Measurements from ENCODE around the gene GPR25.

GPR25 gene

DNA sequence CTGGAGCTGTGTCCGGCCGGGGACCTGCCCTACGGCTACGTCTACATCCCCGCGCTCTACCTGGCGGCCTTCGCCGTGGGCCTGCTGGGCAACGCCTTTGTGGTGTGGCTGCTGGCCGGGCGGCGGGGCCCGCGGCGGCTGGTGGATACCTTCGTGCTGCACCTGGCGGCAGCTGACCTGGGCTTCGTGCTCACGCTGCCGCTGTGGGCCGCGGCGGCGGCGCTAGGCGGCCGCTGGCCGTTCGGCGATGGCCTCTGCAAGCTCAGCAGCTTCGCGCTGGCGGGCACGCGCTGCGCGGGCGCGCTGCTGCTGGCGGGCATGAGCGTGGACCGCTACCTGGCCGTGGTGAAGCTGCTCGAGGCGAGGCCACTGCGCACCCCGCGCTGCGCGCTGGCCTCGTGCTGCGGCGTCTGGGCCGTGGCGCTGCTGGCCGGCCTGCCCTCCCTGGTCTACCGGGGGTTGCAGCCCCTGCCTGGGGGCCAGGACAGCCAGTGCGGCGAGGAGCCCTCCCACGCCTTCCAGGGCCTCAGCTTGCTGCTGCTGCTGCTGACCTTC lies 412 bp downstream of the GPR25 start:
- no peak for DNase-seq (ENCODE audit: low read depth)

DNA sequence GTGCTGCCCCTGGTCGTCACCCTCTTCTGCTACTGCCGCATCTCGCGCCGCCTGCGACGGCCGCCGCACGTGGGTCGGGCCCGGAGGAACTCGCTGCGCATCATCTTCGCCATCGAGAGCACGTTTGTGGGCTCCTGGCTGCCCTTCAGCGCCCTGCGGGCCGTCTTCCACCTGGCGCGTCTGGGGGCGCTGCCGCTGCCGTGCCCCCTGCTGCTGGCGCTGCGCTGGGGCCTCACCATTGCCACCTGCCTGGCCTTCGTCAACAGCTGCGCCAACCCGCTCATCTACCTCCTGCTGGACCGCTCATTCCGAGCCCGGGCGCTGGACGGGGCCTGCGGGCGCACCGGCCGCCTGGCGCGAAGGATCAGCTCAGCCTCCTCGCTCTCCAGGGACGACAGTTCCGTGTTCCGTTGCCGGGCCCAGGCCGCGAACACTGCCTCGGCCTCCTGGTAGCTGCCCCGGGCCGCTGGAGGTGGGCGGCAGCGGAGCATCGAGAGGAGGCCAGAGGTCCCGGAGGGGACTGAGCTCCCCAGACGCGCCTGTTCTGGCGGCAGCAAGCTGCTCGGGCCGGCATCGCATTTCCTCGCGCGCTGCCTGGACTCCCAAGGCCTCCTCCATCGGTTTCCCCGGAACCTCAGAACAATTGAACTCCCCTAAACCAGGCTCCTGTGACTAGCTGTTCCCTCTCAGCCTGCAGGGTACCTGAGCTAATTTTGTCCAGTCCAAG lies 1.1 kb downstream of the GPR25 start:
- no peak for DNase-seq (ENCODE audit: low read depth)

DNA sequence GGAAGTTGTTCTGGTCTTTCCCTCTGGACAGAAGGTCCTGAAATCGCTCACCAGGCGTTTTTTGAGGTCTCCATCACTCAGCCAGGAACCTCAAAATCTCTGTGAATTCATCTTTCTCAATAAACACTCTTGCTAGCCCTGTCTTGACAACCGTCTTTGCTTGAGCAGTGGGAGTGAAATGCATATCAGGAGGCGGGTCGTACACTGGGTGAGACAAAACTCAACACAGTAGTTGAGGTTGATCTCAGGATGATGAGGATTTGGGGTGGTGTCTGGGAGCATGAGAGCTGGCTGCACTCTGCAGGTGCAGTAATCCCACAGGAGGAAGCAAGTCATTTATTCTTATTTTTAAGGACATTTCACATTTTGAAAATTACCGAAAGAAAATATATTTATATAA lies 1.9 kb downstream of the GPR25 start:
- no peak for DNase-seq (ENCODE audit: low read depth)

DNA sequence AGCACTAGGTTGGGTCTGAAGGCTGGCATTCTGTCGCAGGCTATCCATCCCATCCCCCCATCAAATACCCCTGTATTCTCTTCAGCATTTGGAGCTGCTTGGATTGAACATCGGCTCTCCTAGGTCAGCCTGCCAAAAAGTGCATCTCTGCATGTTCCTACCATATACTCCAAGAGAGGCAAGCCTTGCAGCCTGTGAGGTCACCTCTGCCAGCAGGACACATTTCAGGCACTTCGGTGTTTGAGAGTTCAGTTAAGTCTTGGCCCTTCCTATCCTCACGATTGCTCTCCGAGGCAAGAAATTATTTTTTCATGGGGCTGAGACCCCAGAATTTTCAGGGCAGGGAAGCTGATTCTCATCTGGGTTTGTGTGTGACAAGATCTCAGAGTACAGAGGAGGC lies 2.6 kb downstream of the GPR25 start:
- no peak for DNase-seq (ENCODE audit: low read depth)

DNA sequence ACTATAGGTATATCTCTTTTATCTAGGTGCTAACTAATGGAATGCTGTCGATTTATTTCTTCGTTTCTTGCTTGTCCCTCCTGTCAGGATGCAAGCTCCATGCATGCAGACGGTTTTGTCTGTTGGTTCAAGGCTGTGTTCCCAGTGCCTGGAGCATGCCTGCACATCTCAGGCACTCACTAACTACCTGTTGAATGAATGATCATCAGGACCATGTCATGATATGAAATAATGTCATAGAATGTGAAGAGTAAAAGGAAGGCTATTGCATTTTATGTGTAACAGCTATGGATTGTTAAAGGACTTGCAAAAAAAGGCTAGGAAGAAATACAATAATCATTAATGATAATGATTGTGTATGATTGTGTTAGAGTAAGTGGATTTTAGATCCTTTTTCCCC lies 4.2 kb downstream of the GPR25 start:
- no peak for DNase-seq (ENCODE audit: low read depth)

DNA sequence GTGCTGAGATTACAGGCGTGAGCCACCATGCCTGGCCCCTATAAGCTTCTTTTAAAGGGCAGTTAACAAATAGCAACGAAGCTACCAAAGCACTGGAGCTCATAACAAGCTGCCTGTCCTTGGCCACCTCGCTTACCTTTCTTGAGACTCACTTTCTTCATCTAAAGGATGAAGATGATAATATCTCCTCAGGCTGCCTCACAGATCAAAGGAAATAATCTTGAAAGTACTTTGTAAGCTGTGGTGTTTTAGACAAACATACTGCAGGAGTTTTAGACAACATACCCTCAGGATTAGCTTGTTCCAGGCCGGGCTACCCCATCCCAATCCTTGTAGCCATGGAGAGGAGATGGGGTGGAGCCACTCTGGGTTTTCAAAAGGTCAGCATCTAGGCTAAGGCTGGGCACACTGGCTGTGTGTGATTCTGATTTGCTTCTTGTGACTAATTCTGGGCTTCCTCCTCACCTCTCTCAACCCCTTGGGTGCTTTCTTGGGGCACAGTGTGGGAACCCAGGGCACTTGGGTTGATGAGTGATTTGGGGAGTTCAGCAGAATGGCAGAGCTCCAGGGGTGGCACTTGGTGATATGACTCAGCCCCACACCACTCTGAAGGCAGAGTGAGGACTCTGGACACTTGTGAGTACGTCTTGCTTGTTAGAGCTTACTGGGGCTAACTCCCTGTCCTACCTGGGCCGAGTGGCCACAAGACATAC lies 5.2 kb downstream of the GPR25 start:
- DNase-seq (ENCODE audit: low read depth) = no peak

DNA sequence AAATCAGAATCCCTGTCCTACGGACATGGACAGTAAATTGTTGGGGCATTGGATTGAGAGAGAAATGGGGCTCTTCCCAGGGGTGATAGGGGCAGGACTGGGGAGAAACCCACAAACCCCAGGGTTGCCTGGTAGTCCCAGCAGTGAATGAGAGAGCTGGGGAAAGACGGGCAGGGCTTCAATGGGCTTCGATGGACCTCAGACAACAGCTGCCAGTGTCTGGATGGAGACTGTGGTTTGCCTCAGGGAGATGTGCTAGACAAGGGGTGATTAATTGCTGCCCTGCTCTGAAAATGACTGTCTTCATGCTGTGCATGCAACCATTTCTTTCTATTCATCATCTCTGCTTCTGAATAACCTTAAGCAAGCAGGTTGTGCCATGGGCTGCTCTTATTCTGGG lies 7.4 kb downstream of the GPR25 start:
- DNase-seq (ENCODE audit: low read depth) = no peak

DNA sequence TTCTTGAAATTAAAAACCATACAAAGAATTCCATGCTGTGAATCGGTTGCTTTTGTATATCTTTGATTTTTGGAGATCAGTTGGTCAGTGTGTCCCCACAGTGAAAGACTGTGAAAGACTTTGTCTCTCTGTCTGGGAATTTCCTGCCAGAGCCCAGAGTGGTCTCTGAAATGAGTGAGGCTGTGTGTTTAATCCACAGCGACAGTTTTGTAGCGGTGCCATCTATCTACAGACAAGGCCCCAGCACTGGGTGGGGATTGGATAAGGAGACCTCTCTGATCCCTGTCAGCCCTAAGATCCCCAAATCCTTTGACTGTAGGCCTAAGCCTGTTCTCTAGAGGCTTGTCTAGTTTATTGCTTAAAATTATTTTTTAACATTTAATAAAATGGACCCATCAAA lies 10.3 kb downstream of the GPR25 start:
- DNase-seq (ENCODE audit: low read depth) = no peak

DNA sequence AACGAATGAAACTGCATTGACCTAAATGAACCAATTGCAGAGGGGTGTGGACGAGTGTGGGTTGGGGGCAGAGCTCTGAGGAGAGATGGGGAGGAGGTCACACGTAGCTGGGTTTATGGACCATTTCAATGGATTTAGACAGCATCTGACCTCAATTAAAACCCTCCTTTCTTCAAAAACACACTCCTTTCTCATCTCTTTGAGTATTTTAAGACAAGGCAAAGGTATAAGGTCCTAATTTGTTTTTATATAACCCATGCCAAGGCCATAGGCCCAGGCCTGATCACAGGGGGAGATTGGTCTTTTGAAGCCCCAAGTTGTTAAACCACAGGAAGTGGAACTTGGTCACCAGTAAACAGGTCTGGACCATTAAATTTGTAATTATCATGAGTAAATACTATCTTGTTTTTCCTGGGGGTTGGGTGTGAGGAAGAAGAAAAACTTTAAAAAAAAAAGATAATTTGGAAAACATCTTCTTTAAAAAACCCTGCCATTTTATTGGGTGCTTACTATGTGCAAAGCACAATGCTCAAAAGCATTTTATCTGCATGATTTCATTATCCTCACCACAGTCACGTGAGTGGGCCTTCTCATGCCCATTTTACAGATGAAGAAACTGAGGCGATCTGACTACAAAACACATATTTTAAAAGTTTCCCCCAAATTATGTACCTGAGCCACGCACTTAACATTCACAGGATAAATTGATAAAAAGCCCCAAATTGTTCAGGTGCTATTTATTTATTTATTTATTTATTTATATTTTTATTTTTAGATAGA lies 13.0 kb downstream of the GPR25 start:
- no peak for DNase-seq (ENCODE audit: low read depth)

DNA sequence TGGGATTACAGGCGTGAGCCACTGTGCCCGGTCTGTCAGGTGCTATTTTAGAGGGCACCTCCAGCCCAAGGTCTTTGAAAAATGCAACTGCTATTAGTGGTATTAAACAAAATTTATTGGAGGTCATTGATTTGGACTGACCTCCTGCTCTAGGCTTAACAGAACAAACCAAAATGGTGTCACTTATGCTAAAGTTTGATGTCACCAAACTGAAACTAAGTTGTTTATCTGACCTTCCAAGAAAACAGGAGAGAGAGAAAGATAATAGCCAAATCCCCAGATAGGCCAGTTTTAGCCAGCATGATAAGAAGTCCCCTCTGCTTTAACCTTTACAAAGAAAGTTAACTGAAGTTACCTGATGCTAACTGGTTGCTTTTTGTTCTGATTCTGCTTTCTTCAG lies 13.8 kb downstream of the GPR25 start:
- no peak for DNase-seq (ENCODE audit: low read depth)

DNA sequence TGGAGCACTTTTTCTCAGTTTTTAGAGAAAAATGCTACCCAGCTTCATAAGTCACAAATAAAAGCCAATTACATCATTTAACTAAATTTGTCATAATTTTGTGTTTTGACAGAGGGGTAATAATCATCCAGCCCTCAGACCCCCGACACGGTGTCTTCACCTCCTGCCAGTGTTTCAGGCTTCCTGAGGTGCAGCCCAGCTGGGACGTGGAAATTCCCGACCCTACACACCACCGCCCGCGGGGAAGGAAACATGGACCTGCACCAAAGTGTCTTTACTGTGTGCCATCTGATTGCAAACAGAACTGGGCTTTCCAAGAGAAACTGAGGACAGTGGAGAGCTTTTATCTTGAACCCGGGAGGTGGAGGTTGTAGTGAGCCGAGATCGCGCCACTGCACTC lies 14.3 kb downstream of the GPR25 start:
- DNase-seq (ENCODE audit: low read depth) = no peak

DNA sequence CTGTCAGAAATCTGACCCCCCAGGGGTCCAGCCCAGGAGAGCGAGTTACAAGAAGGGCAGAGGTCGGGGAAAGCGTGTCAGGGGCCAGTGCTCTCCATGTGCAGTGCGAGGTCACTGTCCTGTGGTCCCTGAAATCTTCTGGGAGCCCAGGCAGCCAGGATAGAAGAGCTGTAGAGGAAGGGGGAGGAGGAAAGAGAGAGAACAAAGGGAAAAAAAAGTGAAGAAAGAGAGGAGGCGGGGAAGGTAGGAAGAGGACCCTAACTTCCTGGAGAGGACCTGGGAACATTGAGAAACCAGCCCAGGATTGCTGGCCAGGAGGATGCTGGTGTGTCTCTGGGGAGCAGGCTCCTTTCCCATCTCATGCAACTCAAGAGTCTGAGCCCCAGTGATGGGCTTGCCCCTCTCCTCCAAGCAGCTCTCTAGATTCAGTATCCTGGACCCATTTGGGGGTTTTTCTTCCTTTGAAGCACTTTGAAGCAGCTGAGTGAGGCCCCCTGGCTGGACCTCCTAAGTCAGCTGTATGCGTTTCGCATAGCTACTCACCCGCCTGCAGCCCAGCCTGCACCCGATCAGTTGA lies 15.1 kb downstream of the GPR25 start:
- DNase-seq (ENCODE audit: low read depth) = no peak

DNA sequence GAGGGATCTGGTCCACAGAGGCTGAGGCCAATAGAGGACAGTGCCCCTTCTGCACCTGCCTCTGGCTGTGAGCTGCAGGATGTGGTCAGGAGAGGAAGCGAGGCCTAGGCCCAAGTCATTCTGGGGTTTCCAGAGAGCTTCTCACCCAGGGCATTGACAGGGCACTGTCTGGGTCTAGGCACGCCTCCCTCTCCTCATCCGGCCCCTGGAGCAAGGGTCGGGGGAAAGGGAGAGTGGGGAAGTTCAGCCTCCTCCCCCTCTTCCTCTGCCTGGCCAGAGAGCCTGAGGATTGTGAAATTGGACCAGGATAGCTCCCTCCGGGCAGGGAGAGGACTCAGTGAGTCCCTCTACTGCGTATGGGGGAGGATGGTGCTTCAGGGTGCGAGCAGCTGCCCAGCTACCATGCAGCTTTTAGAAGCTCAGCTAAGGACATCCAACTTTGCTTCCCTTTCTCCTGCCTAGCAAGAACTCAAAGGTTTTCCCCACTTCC lies 15.6 kb downstream of the GPR25 start:
- peak; percentile 22 for DNase-seq (ENCODE audit: low read depth)

DNA sequence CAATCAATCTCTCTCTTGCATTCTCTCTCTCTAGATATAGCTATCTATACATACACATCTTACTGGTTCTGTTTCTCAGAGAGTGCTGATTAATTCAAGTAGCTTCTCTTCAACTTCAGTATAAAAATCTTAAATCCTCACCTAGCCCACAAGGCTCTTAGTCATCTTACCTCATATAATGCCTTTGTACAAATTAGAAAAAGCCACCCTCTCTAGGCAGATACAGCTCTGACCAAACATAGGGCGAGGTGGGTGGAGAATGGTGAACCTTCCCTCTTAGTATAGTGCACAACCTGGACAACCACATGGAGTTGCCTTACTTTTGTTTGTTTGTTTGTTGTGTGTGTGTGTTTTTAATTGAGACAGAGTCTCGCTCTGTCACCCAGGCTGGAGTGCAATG lies 16.8 kb downstream of the GPR25 start:
- DNase-seq (ENCODE audit: low read depth) = no peak

DNA sequence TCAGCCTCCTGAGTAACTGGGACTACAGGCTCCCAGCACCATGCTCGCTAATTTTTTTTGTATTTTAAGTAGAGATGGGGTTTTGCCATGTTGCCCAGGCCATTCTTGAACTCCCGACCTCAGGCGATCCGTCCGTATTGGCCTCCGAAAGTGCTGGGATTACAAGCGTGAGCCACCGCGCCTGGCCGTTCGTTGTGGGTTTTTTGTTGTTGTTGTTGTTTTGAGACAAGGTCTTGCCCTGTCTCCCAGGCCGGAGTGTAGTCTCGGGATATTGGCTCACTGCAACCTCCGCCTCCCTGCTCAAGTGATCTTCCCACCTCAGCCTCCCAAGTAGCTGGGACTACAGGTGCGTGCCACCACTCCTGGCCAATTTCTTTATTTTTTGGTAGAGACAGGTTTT lies 17.2 kb downstream of the GPR25 start:
- DNase-seq (ENCODE audit: low read depth) = no peak

DNA sequence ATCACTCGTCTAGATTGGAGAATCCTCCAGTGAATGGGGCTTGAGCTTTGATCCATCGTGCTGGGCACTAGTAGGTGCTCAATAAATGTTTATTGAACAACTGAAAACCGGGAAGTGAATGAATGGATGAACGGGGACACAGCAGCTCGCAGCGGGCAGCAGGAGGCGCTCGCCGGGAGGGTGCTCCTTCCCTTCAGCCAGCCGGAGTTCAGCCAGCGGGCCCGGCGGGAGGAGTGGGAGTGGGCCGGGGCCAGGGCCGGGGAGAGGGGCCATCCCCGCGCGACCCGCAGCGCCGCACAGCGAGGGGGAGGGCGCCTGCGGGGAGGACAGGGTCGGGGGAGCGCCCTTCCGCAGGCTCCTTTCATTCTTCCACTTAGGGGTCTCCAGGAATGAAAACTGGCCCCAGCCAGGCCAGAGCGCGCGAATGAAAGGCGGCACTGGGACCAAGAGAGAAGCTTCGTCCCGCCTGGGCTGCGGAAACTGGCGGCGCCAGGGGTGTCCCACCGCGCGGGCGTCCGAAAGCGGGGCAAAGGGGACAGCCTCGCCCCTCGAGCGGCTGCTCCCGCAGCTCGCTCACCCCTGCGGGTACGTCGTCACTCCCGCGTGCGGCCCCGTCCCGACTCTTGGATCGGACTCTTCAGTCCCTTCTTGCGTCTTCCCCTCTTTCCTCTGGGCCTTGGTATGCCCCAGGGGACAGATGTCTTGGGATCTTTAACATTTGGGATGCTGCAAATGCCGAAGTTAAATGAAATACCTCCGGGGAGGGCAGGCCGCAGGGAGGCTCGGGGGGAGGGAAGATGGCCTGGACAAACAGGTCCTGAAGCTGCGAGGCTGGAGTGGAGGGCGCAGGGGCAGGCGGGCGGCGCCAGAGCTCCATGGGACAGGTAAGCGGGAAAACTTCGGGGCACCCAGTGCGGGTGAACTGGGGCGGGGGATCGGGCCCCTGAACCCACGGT lies 18.3 kb downstream of the GPR25 start:
- DNase-seq (ENCODE audit: low read depth) = no peak

DNA sequence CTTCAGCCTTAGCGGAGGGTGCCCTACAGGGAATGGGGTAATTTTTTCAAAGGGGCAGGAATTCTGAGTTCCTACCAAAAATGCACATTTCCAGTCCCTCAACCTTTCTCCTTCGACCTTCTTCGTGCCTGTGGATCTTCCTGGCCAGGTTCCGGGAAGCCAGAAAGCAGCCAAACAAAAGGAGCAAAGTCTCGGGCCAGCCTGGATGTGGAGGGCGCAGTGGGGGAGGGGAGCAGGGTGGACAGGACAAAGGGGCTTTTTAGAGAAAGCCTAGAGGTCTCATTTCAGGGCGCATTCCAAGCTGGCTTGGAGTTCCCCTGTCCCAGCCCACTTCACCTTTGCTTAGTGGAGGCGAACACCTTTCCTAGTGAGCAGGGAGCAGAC lies 19.0 kb downstream of the GPR25 start:
- no peak for DNase-seq (ENCODE audit: low read depth)

DNA sequence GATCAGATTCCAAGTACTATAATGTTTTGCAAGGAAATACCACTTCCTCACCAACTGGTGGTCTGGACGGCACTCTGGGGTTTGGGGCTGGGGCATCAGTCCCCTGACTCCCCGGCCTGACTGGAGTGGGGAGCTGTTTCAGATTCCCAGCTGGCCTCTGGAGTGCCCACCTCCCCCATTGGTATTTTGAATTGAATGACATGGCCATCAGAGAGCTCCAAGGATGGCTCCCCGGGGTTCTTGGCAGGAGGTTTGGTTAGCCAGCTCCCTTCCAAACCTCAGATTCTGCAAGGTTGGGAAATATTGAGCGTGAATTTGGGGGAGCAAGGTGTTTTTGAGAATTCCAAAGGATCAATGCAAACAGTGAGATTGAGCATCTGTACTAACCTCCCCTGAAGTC lies 19.8 kb downstream of the GPR25 start:
- DNase-seq (ENCODE audit: low read depth) = no peak

DNA sequence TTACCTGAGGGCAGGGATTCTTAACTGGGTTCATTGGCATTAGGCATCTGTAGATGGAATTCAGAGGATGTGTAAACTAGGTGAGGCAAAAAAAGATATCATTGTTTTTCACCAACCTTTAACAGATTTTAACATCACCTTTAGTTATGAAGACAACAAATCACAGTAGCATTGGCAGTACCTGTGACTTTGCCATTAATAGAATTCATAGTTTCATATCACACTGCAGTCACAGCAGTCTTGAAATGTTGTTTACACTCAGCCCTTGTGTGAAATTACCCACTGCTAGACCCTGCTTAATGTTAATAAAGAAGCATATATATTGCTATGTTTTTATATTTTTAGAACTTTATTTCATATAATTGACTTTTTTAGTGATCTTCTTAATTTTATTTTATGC lies 20.2 kb downstream of the GPR25 start:
- no peak for DNase-seq (ENCODE audit: low read depth)

DNA sequence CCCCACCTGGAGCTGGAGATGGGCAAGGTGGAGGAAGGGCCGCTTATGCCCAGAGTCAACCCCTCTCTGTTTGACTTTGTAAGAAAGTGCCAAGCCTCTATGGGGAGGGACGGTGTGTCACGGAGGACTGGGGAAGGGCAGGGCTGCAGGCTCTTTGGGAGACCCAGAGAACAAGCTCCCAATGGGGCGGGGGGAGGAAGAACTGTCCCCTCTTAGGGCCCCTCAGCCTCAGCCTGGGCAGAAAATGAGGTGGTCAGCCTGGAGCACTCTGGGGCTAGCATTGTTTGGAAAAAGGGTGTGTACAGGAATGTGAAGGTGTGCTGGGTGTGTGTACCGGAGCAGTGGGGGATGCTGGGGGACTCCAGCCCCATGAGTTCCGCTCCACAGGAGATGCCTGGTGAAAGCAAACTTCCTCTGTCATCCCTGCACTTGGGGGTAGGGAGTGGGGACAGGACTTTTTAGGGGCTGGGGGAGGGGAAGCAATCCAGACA lies 20.7 kb downstream of the GPR25 start:
- no peak for DNase-seq (ENCODE audit: low read depth)
